Measurements from ENCODE around the gene TAS1R3. TPM values are rescaled to one million over a fixed set of nuclear protein-coding genes. Genes with fewer than 3 reads are reported as not detected.

The TAS1R3 gene
- total RNA-seq, 1 experiment from 2014 or later: 0.31 TPM

DNA sequence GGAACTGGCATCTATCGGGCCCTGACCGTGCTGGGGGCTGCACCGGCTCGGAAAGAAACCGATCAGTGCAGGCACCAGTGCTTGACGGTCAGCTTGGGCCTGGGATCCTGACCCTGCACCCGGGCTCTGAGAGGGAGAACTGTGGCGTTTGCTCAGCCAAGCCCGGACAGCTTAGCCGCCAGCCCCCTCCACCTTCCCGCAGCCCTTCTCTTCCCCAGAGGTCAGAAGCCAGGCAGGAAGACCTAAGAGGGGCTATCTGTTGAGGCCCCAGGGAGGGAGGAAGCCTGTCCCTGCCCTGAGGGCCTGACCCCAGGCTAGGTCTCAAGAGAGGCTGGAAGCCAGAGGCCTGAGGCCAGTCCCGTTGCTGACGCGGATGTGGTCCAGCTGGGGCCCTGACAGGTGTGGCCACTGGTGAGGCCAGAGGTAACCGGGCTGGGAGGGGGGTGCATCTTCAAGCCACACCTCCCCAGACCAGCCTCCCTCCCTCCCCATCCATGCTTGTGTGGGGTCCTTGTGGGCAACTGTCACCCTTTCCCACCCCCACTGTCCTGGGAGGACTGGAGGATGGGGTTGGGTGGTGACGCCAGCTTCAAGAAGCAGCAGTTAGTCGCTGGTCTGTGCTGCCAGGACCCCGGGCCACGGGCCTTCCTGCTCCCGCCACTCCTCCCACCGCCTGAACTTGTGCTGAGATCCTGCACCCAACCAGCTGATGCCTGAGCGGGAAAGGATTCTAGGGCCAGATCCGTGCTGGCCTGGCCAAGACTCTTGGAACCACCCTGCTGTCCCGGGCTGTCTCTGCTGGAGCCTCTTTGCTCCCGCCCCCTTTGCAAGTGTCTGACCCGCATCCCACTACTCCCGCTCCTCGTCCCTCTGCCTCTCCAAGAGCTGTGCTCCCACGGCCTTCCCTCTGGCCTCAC is 20.7 kb downstream of the TAS1R3 start:
- ChIA-PET CTCF (no interaction called here), POLR2A (no interaction called here)
- Histone ChIP-seq H3K27me3 (ENCODE audit: control insufficient read depth, insufficient read depth, low read length) (no peaks in the 10 kb centered on the region), H3K36me3 (ENCODE audit: control insufficient read depth, insufficient read depth, low read length) (no peaks in the 10 kb centered on the region; the same call in 1 of the 2 replicates), H3K4me3 (ENCODE audit: low read depth in 2 of 2, low read length in 2 of 2) (peak overlapping the region; percentile 7 to 28; a peak in 3 of 4 replicates), H3K4me1 (ENCODE audit: control insufficient read depth, insufficient read depth, low read length) (peaks cover 36% of the 10 kb centered on the region), H3K27ac (ENCODE audit: low read length) (peak overlapping the region; percentile 85), H3K9me3 (ENCODE audit: control insufficient read depth, insufficient read depth, low read depth, low read length) (no peaks in the 10 kb centered on the region)
- no TSS peak for BruUV-seq (replicated peaks)
- in situ Hi-C loops (cut with HindIII; ENCODE audit: low pct_unique_long_range_greater_than_20kb, low sequenced_read_pairs) (no loop called here), intact Hi-C loops (cut with micrococcal nuclease; ENCODE audit: unreplicated experiment) (no loop called here)
- DNase-seq (ENCODE audit: low read depth, low spot score): no peak
- peak; percentile 19 for ATAC-seq
- TF ChIP-seq, protein P1, sequence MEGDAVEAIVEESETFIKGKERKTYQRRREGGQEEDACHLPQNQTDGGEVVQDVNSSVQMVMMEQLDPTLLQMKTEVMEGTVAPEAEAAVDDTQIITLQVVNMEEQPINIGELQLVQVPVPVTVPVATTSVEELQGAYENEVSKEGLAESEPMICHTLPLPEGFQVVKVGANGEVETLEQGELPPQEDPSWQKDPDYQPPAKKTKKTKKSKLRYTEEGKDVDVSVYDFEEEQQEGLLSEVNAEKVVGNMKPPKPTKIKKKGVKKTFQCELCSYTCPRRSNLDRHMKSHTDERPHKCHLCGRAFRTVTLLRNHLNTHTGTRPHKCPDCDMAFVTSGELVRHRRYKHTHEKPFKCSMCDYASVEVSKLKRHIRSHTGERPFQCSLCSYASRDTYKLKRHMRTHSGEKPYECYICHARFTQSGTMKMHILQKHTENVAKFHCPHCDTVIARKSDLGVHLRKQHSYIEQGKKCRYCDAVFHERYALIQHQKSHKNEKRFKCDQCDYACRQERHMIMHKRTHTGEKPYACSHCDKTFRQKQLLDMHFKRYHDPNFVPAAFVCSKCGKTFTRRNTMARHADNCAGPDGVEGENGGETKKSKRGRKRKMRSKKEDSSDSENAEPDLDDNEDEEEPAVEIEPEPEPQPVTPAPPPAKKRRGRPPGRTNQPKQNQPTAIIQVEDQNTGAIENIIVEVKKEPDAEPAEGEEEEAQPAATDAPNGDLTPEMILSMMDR (IDR thresholded peaks at IDR 0.05): no peak
- TF ChIP-seq, protein P2, sequence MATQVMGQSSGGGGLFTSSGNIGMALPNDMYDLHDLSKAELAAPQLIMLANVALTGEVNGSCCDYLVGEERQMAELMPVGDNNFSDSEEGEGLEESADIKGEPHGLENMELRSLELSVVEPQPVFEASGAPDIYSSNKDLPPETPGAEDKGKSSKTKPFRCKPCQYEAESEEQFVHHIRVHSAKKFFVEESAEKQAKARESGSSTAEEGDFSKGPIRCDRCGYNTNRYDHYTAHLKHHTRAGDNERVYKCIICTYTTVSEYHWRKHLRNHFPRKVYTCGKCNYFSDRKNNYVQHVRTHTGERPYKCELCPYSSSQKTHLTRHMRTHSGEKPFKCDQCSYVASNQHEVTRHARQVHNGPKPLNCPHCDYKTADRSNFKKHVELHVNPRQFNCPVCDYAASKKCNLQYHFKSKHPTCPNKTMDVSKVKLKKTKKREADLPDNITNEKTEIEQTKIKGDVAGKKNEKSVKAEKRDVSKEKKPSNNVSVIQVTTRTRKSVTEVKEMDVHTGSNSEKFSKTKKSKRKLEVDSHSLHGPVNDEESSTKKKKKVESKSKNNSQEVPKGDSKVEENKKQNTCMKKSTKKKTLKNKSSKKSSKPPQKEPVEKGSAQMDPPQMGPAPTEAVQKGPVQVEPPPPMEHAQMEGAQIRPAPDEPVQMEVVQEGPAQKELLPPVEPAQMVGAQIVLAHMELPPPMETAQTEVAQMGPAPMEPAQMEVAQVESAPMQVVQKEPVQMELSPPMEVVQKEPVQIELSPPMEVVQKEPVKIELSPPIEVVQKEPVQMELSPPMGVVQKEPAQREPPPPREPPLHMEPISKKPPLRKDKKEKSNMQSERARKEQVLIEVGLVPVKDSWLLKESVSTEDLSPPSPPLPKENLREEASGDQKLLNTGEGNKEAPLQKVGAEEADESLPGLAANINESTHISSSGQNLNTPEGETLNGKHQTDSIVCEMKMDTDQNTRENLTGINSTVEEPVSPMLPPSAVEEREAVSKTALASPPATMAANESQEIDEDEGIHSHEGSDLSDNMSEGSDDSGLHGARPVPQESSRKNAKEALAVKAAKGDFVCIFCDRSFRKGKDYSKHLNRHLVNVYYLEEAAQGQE (IDR thresholded peaks at IDR 0.05; ENCODE audit: insufficient read depth in 1 of 2, low read depth in 2 of 2, low read length in 1 of 2): no peak
- TF ChIP-seq POLR2AphosphoS5 (IDR thresholded peaks at IDR 0.05; ENCODE audit: low read depth, low read length) (peak; percentile 58; the same call in 1 of the 2 replicates), TCF7L2 (IDR thresholded peaks at IDR 0.05; ENCODE audit: low read depth, low read length) (no peak), SIN3A (IDR thresholded peaks at IDR 0.05; ENCODE audit: borderline replicate concordance, insufficient read depth, low read depth, low read length) (0 out of 2 replicates have a peak, but pooled peaks have one; percentile 47)

DNA sequence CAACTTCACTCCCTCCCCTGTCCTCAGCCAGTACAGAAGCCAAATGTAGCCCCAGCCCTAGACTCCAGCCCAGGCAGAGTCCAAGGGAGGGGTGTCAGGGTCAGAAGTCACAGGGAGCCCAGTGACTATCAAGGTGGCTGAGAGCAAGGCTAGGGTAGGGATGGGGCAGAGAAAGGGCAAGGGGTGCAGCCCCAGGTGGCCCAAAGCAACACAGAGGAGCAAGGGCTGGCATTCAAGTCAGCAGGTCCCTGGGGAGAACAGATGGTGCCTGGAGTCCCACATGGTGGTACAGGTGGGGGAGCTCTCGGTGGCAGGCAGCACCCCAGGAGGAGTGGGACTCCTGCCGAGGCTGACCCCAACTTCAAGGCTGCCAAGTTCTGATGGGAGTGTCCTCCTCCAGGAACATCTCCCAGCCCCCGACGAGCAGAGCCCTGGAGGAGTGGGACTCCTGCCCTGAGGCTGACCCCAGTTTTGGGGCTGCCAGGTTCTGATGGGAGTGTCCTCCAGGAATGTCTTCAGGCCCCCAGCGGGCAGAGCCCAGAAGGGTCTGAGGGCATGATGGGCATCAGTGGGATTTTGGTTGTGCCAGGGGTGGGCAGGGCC is 21.8 kb downstream of the TAS1R3 start:
- Histone ChIP-seq H3K4me1 (ENCODE audit: control insufficient read depth, insufficient read depth, low read length) (peaks cover 41% of the 10 kb centered on the region), H3K4me3 (ENCODE audit: low read depth in 2 of 2, low read length in 2 of 2) (no peak overlapping the region), H3K9me3 (ENCODE audit: control insufficient read depth, insufficient read depth, low read depth, low read length) (no peaks in the 10 kb centered on the region), H3K27ac (ENCODE audit: low read length) (peak overlapping the region; percentile 85), H3K36me3 (ENCODE audit: control insufficient read depth, insufficient read depth, low read length) (no peaks in the 10 kb centered on the region; the same call in 1 of the 2 replicates), H3K27me3 (ENCODE audit: control insufficient read depth, insufficient read depth, low read length) (no peaks in the 10 kb centered on the region)
- CTCF ChIA-PET: no interaction called here
- intact Hi-C loops (cut with micrococcal nuclease; ENCODE audit: unreplicated experiment) (no loop called here), in situ Hi-C loops (cut with HindIII; ENCODE audit: low pct_unique_long_range_greater_than_20kb, low sequenced_read_pairs) (no loop called here)
- no peak; the same call in 1 of the 2 replicates for TF ChIP-seq POLR2AphosphoS5 (IDR thresholded peaks at IDR 0.05; ENCODE audit: low read depth, low read length)
- TF ChIP-seq, protein P2 (IDR thresholded peaks at IDR 0.05; ENCODE audit: insufficient read depth in 1 of 2, low read depth in 2 of 2, low read length in 1 of 2): no peak
- TF ChIP-seq TCF7L2 (IDR thresholded peaks at IDR 0.05; ENCODE audit: low read depth, low read length): no peak
- no peak for TF ChIP-seq SIN3A (IDR thresholded peaks at IDR 0.05; ENCODE audit: borderline replicate concordance, insufficient read depth, low read depth, low read length)
- TF ChIP-seq, protein P1 (IDR thresholded peaks at IDR 0.05): no peak
- BruUV-seq (replicated peaks): TSS peak; percentile 80
- no peak for DNase-seq (ENCODE audit: low read depth, low spot score)
- ATAC-seq: no peak
- POLR2A ChIA-PET: no interaction called here
